Endothelial cell of umbilical vein (primary cell): ENCODE results near the gene PHLPP1. TPM values are rescaled to one million over a fixed set of nuclear protein-coding genes. Genes with fewer than 3 reads are reported as not detected.

ENCODE experiments used
- BruUV-seq: library from RNA; stranded (reverse); fragments of 400-500 nt; replicated peaks from 2 replicates; lab custom pipeline; 2021; lab: Mats Ljungman, UMichigan
- CTCF ChIA-PET: fragments of 300-600, 350-600 bp; sonication (Branson Sonifier 250); formaldehyde crosslinking; loops from one replicate; lab custom pipeline; 2021; ENCODE audit warnings: antibody characterized with exemption, inconsistent platforms; lab: Charles Lee
- POLR2A ChIA-PET: fragments of 300-600, 350-600 bp; sonication (Branson Sonifier 250); formaldehyde crosslinking; loops from one replicate; lab custom pipeline; 2021; ENCODE audit warnings: antibody characterized with exemption, inconsistent platforms; lab: Charles Lee
- DNase-seq: peaks from one replicate; pipeline ENCODE4 v3.0.0-alpha.2; 2011; ENCODE audit warnings: low read depth, low spot score
- FAIRE-seq: peaks from 2 replicates; lab custom pipeline; 2011; peaks lifted over from hg19 to GRCh38; lab: Jason Lieb, UNC
- H2AFZ ChIP-seq: 2 replicates; pipeline ENCODE4 v1.6.0; 2012; ENCODE audit warnings: low read depth, low read length, control low read depth, inconsistent platforms
- H3K27ac ChIP-seq: 2 replicates; pipeline ENCODE4 v1.5.1; 2011; ENCODE audit warnings: low read depth, mild to moderate bottlenecking, control low read depth, low read length, moderate library complexity; ENCODE audit not compliant: insufficient read depth
- H3K27me3 ChIP-seq, 2 experiments: 2 replicates each; pipeline versions ENCODE4 v1.6.0 to v1.6.1; 2011; ENCODE audit warnings: low read length in 2 of 2, mixed read lengths in 1 of 2; ENCODE audit not compliant: control insufficient read depth in 2 of 2, insufficient read depth in 2 of 2
- H3K36me3 ChIP-seq, 2 experiments: 2 replicates in 1 of 2; 3 replicates in 1 of 2; pipeline ENCODE4 v1.5.1; 2011; ENCODE audit warnings: low read length in 2 of 2, mild to moderate bottlenecking in 1 of 2, moderate library complexity in 1 of 2; ENCODE audit not compliant: control insufficient read depth in 2 of 2, insufficient read depth in 2 of 2; ENCODE audit errors: extremely low read depth in 1 of 2
- H3K4me1 ChIP-seq: 3 replicates; pipeline ENCODE4 v1.5.1; 2011; ENCODE audit warnings: mild to moderate bottlenecking, low read length; ENCODE audit not compliant: control insufficient read depth, insufficient read depth; ENCODE audit errors: extremely low read depth
- H3K4me2 ChIP-seq: 2 replicates; pipeline ENCODE4 v1.6.1; 2011; ENCODE audit warnings: low read length, control low read depth, mixed read lengths; ENCODE audit not compliant: insufficient read depth
- H3K4me3 ChIP-seq, 3 experiments: fragments of 200-600 bp in 1 of 3; sonication (generic), shearing (Covaris generic) in 1 of 3; replicated peaks in 1 of 3; 2 replicates each; pipeline ENCODE4 v1.5.1; 2011 to 2016; ENCODE audit warnings: control low read depth in 3 of 3, low read length in 3 of 3, mild to moderate bottlenecking in 2 of 3, inconsistent platforms in 1 of 3, low read depth in 1 of 3, moderate library complexity in 1 of 3; ENCODE audit not compliant: insufficient read depth in 1 of 3
- H3K79me2 ChIP-seq: 2 replicates; pipeline ENCODE4 v1.6.0; 2012; ENCODE audit warnings: low read length, inconsistent platforms; ENCODE audit not compliant: control insufficient read depth, insufficient read depth
- H3K9ac ChIP-seq: replicated peaks from 2 replicates; pipeline ENCODE3; 2011; ENCODE audit warnings: low read length, control low read depth; ENCODE audit not compliant: insufficient read depth; ENCODE audit errors: extremely low read depth
- H3K9me1 ChIP-seq: replicated peaks from 3 replicates; pipeline ENCODE4 v1.6.0; 2011; ENCODE audit warnings: mild to moderate bottlenecking, low read length; ENCODE audit not compliant: control insufficient read depth, insufficient read depth; ENCODE audit errors: extremely low read depth
- H3K9me3 ChIP-seq: replicated peaks from 2 replicates; pipeline ENCODE4 v1.5.1; 2012; ENCODE audit warnings: low read length, inconsistent platforms; ENCODE audit not compliant: control insufficient read depth, insufficient read depth
- H4K20me1 ChIP-seq: replicated peaks from 2 replicates; pipeline ENCODE3; 2011; ENCODE audit warnings: mild to moderate bottlenecking, low read length; ENCODE audit not compliant: control insufficient read depth, insufficient read depth; ENCODE audit errors: extremely low read depth
- CTCF ChIP-seq, 2 donors: IDR thresholded peaks; 1 replicate in 1 of 2; 2 replicates in 1 of 2; pipeline ENCODE4 v1.5.1; 2011; ENCODE audit warnings: low read length in 2 of 2, mild to moderate bottlenecking in 2 of 2, moderate library complexity in 2 of 2, control low read depth in 1 of 2, inconsistent platforms in 1 of 2, low read depth in 1 of 2; ENCODE audit not compliant: insufficient read depth in 1 of 2; ENCODE audit errors: extremely low read depth in 1 of 2
- EZH2 ChIP-seq: IDR thresholded peaks from 2 replicates; pipeline ENCODE4 v1.6.1; 2012; ENCODE audit warnings: borderline replicate concordance, low read depth, mild to moderate bottlenecking, moderate library complexity, low read length, inconsistent platforms; ENCODE audit not compliant: severe bottlenecking
- FOS ChIP-seq: IDR thresholded peaks from 2 replicates; pipeline ENCODE4 v1.6.1; 2011; ENCODE audit warnings: mild to moderate bottlenecking, low read length, moderate library complexity, borderline replicate concordance; ENCODE audit not compliant: insufficient read depth
- GATA2 ChIP-seq: IDR thresholded peaks from 2 replicates; pipeline ENCODE4 v1.7.0; 2011; ENCODE audit warnings: low read depth, mild to moderate bottlenecking, moderate library complexity, mixed read lengths, low read length; ENCODE audit not compliant: insufficient read length, insufficient read depth
- JUN ChIP-seq: IDR thresholded peaks from 2 replicates; pipeline ENCODE4 v1.6.1; 2011; ENCODE audit warnings: borderline replicate concordance, low read depth; ENCODE audit not compliant: insufficient read length, insufficient read depth
- MAX ChIP-seq: IDR thresholded peaks from 2 replicates; pipeline ENCODE4 v1.6.1; 2011; ENCODE audit not compliant: insufficient read depth, insufficient read length
- MYC ChIP-seq: IDR thresholded peaks from one replicate; pipeline ENCODE4 v1.6.1; 2011; ENCODE audit warnings: mild to moderate bottlenecking, low read depth, low read length
- POLR2A ChIP-seq: IDR thresholded peaks from 2 replicates; pipeline ENCODE4 v1.6.1; 2012; ENCODE audit warnings: low read depth, mild to moderate bottlenecking, control low read depth, low read length
- POLR2AphosphoS5 ChIP-seq: IDR thresholded peaks from 2 replicates; pipeline ENCODE4 v1.6.1; 2012; ENCODE audit warnings: low read depth, mild to moderate bottlenecking, control low read depth, low read length, moderate library complexity; ENCODE audit not compliant: insufficient read depth
- dilution Hi-C: fragments of 300-500 bp; cut with MboI; formaldehyde crosslinking; loops from one replicate; pipeline ENCODE4 v1.15.0; 2019; ENCODE audit warnings: low sequenced_read_pairs; ENCODE audit not compliant: extremely low pct_ligation_motif_present
- intact Hi-C: fragments of 100-400 bp; cut with micrococcal nuclease; formaldehyde crosslinking; loops from one replicate; pipeline ENCODE4 v1.10.0; 2022
- polyA plus RNA-seq, 4 experiments: library from polyadenylated mRNA; depleted of rRNA in 3 of 4; stranded (reverse) in 3 of 4; unstranded in 1 of 4; fragments of >200 nt; gene quantifications; 2 replicates each; pipeline versions ENCODE4 v1.2.1 to v1.2.3, GENCODE V29; 2011 to 2012; ENCODE audit warnings: missing spikeins in 1 of 4
- total RNA-seq: library from RNA; stranded (reverse); gene quantifications from 2 replicates; pipeline ENCODE4 v1.2.3, GENCODE V29; 2021

Gene PHLPP1
- total and polyA plus RNA-seq, 2 donors (not counting 3 experiments of a cell fraction or from before 2014, with no cell fraction given), result 4.0 to 10.8 TPM

GRCh38 chr18:62919109-62919838 lies 203.9 kb downstream of the PHLPP1 start:
- FAIRE-seq, result no peak
- CTCF ChIA-PET, result interaction anchor here (0.8 to 1.3 kb wide), 4 partner anchors 25 to 209 kb away, joined by 3 read pairs; no protein-coding TSS in a partner anchor
- no peaks in the 10 kb centered on the region for H4K20me1 ChIP-seq

More at GRCh38 chr18:62919109-62919838, 203.9 kb downstream of the PHLPP1 start:
- H3K9ac ChIP-seq, result no peak overlapping the region
- H3K79me2 ChIP-seq, result no peaks in the 10 kb centered on the region
- intact Hi-C loops, result no loop called here
- H3K9me1 ChIP-seq, result no peaks in the 10 kb centered on the region
- dilution Hi-C loops, result no loop called here
- H3K27me3 ChIP-seq, result no peaks in the 10 kb centered on the region
- TF ChIP-seq MAX, result no peak
- no peak for TF ChIP-seq MYC
- TF ChIP-seq POLR2AphosphoS5, result no peak
- no peak for TF ChIP-seq EZH2
- no peak for TF ChIP-seq GATA2
- no peak for TF ChIP-seq POLR2A
- TF ChIP-seq FOS, result no peak
- no peak for TF ChIP-seq CTCF (IDR thresholded peaks at IDR 0.05; ENCODE audit: extremely low read depth in 1 of 2, insufficient read depth in 1 of 2, low read depth in 1 of 2, low read length in 2 of 2)
- no peak for TF ChIP-seq JUN
- H3K4me3 ChIP-seq, result no peak overlapping the region
- no peak overlapping the region for H3K4me2 ChIP-seq
- no peaks in the 10 kb centered on the region for H3K4me1 ChIP-seq
- no peaks in the 10 kb centered on the region for H3K9me3 ChIP-seq
- no peak for DNase-seq
- no TSS peak for BruUV-seq
- no peak overlapping the region for H3K27ac ChIP-seq
- POLR2A ChIA-PET, result no interaction called here
- H2AFZ ChIP-seq, result no peak overlapping the region
- H3K36me3 ChIP-seq, result peaks cover 0 to 3% of the 10 kb centered on the region in 2 experiments
